NCI-H1105 (cell line): ENCODE data around the gene PDCD10.

ENCODE experiments used
- DNase-seq: peaks from one replicate; lab custom pipeline; 2025; lab: John Stamatoyannopoulos, UW

PDCD10 gene

GRCh38 chr3:167735233-167736138 lies 794 bp upstream of the PDCD10 start, which contains the start of gene SERPINI1:
Gene SERPINI1, plus strand, starts transcription at chr3:167735721. Its CDS starts 53,408 bp downstream, at chr3:167789129.
- peak; percentile 97 for DNase-seq

DNA sequence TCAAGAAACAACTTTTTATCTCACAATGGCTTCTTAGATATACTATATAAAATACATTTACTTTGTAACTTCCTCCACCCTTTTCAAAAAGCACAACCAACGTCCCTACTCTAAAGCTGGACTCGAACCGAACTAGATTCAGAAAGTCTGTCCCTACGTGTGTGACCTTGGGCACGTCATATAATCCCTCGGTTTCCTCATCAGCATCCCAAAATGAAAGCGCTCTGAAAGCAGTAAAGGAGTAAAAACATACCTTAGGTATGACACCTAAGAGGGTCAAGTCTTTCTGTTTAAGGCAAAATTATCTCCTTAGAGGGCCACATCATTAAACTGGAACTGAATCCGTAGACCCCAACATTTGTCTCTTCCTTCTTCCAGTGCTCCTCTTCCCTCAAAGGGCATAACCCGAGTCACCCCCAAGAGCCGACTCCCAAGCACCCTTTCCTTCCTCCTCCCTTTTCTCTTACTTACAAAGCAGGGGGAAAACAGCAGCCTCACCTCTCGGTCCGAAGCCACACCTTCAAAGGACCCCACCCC lies 663 bp downstream of the PDCD10 start:
- DNase-seq: no peak

DNA sequence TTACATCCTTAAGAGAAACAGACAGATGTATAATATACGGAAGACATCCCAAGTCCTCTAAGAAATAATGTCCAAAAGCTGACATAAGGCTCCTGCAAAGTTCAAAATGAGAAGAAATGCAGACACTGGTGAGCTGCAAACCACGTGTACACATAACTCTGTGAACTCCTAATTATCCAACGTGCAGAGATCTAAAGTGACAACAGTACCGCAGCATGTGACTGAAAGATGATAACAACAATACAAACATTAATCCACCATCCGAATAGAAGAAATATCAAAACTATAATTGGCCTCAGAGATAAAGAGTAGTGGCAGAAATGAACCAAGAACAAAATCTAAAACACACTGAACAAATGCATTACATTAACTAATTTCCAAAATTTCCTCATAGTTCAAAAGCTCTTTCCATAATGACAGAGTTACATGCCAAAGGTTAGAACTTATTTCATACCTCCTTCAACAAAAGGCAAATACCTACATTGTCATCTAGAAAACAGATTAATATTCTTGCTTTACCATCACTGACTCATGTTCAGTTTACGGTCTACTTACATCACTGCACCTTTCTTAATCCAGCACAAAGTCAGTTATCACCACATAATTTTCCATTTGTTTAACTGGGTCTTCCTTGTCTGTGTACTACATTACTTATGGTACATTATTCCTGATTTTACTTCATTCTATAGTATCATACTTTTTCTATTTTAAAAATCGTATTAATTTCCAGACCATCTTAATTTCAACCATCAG lies 2.2 kb downstream of the PDCD10 start:
- no peak for DNase-seq

- no peak for DNase-seq
Measured at GRCh38 chr3:167731393-167731792, 3.3 kb downstream of the PDCD10 start.

DNA sequence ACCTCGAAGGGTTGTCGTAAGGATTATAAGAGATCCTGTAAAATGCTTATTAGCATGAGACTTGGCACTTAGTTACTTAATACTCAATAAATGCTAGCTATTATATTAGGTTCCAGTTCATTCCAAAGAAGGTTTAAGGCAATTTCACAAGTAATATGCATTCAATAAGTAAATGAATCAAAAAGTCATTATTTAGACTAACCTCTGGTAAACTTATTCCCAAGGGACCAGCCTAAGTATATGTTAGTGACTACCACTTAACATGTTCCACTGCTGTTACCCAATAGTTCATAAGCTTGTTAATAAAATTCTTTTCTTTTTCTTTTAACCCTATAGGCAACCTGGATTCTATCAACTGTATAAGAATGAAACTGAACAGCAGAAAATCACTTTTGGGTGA lies 5.1 kb downstream of the PDCD10 start:
- DNase-seq: no peak

DNA sequence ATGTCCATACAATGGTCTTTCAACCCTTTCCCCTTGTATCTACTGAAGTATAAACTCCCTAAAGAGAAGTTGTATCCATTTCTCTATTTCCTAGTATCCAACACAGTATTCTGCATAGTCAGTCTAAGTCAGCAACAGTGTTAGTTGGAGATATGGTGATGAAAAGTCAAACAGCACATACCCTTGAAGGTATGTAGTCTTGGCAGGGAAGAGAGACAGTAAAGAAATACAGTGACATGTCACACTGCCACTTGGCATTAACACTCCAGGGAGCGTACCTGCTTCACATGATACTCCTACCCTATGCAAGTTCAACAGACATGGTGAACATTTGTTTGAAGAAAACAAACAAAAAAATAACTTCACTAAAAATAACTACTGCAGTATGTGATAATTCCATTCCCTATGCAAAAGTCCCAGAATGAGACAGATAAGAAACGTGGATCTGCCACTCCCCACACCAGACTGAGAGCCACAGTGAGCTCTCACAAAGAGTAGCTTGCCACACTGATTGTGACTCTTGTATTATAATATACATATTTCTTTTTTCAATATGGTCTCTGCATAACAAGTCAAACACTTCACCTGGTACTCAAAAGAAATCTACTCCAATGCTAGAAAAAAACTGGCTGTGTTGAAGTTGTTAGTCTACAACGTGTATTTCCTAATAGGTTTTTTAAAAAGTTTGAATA lies 5.9 kb downstream of the PDCD10 start:
- no peak for DNase-seq

DNA sequence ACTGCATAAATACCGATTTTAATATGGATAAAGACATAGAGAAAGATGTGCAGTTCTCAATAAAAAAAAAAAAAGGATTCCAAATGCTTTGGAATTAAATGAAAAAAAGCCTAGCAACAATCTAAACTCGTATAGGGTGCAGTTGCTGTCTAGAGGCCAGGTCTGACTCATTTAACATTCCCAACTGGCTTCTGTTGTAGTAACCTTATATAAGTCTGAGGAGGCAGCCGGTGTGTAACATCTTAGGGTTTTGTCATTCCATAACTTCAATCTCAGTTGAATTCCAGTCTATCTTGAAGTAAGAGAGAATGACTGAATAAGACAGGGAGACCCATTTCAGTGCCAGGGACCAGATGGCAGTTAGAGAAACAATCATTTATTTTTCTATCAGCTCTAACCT lies 6.5 kb downstream of the PDCD10 start:
- DNase-seq: no peak

GRCh38 chr3:167723872-167724271 lies 10.8 kb downstream of the PDCD10 start:
- no peak for DNase-seq

DNA sequence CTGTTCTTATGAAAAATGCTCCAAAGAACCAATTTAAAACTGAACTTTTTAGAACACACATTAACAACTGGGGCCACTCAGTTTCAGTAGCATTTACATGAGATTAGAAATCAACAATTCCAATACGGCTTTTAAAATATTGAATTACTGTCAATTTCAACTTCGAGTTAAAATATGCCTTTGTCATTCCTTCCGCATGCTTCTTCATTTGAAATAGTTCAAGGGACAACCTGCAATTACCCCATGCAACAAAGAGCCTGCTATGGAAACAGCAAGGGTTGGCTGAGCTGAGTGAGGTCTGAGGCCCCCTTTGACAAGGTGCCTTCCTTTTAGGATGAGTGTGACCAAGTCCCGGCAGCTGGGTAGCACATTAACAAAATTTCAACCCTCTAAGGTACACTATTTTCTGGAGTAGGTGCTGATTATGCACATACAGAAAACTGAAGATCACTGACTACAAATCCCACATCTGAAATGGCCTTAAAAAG lies 11.6 kb downstream of the PDCD10 start:
- no peak for DNase-seq

- no peak for DNase-seq
Measured at GRCh38 chr3:167718582-167718981, 16.1 kb downstream of the PDCD10 start.

- DNase-seq: no peak
Measured at GRCh38 chr3:167716920-167717319, 17.8 kb downstream of the PDCD10 start.

GRCh38 chr3:167714871-167715270 lies 19.8 kb downstream of the PDCD10 start:
- no peak for DNase-seq

DNA sequence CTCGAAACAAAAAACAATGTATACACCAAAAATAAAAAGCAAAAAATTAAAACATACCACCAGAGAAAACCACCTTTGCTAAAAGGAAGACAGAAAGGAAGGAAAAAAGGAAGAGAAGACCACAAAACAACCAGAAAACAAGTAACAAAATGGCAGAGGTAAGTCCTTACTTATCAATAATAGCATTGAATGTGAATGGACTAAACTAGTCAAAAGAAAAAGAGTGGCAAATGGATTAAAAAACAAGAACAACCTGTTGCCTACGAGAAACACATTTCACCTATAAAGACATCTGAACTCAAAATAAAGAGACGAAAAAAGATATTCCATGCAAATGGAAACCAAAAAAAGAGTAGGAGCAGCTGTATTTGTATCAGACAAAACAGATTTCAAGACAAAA lies 22.2 kb downstream of the PDCD10 start:
- no peak for DNase-seq

GRCh38 chr3:167711439-167711838 lies 23.3 kb downstream of the PDCD10 start:
- DNase-seq: no peak

- DNase-seq: no peak
Measured at GRCh38 chr3:167710552-167710951, 24.1 kb downstream of the PDCD10 start.

DNA sequence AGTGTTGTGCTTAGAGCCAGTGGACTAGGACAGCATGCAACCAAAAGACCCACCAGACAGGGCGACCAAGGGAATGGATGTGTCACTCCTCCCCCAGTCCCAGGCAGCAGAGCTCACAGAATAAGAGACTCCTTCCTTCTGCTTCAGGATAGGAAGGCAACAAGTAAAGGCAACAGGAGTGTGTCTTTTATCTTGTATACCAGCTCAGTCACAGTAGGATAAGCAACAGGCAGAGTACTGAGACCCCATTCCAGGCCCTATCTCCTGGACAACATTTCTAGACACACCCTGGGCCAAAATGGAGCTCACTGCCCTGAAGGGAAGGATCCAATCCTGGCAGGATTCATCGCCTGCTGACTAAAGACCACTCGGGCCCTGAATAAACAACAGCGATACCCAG lies 25.0 kb downstream of the PDCD10 start:
- no peak for DNase-seq

- DNase-seq: no peak
Measured at GRCh38 chr3:167705840-167706239, 28.9 kb downstream of the PDCD10 start.

DNA sequence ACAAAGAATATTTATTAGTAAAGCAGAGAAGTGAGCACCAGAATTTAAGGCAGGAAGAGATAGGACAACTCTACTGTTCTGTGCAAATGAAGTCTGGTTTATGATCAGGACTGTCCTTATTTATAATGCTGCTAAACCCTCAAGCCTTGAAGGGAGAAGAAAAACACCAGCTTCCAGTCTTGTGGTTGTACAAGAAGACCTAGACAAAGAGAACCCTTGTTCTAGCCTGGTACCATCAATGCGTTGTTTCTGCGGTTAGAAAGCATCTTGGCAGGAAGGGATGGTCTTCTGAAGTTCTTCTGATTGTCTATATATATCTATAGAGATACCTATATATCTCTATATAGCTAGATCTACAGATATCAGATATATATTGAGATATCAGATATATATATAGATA lies 33.8 kb downstream of the PDCD10 start:
- no peak for DNase-seq

GRCh38 chr3:167700046-167700445 lies 34.6 kb downstream of the PDCD10 start:
- no peak for DNase-seq

DNA sequence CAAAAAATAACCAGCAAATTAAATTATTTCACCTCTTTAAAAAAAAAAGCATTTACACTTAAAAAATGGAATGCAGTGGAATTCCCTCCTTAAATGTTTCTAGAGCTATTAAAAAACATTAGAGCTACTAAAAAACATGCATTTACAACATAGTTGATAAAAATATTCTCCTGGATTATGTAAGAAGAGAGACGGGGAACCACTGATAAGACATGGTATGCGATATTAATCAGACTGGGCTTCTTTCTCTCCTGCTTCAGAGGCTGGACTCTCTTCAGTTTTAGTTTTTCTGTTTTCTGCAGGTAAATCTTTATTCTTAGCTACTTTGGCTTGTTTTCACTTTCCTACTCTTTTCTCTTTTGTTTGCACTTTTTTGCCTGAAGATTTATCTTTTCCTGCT lies 40.6 kb downstream of the PDCD10 start:
- DNase-seq: no peak

GRCh38 chr3:167691366-167691765 lies 43.3 kb downstream of the PDCD10 start:
- no peak for DNase-seq

DNA sequence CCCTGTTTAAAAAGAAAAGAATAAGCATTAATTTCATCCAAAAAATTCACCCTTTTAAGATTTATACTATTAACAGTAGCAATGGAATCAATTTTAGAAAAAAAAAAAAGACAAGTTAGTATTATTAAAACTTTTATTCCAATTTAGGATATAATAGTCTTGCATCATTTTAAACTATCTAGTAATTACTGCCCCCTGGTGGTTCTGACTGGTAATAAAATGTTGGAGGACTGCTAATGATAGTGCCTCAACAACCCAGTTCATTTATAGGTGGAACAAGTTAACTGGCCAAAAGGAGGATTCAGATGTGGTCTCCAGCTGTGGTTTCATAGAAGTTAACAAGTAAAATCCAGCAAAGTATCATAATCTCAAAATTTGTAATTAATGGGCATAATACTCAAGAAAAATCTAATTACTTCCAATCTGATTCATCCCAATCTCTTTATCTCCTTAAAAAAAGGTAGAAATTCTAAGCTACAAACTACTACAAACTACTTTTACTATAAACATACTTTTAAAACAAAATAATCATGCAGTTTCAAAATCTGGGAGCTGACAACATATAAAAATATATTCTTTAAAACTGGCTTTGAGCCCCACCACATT lies 50.2 kb downstream of the PDCD10 start:
- peak; percentile 73 for DNase-seq
